Measurements from ENCODE around the gene UGT2B15.
"Not testable (repeated sequence)": the region's sequence is repeated elsewhere in the genome, so short reads cannot be mapped to it uniquely, and the experiment has no call there.

DNA sequence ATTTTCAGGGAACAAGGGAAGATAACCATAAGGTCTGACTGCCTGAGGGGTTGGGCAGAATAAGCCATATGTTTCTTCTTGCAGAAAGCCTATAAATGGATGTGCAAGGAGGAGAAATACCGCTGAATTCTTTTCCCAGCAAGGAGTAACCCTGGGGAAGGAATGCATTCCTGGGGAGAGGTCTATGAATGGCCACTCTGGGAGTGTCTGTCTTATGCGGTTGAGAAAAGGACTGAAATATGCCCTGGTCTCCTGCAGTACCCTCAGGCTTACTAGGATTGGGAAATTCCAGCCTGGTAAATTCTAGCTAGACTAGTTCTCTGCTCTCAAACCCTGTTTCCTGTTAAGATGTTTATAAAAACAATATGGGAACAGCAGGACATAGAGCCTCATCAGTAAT is 32.7 kb upstream of the UGT2B15 start:
- TF ChIP-seq, protein P1, sequence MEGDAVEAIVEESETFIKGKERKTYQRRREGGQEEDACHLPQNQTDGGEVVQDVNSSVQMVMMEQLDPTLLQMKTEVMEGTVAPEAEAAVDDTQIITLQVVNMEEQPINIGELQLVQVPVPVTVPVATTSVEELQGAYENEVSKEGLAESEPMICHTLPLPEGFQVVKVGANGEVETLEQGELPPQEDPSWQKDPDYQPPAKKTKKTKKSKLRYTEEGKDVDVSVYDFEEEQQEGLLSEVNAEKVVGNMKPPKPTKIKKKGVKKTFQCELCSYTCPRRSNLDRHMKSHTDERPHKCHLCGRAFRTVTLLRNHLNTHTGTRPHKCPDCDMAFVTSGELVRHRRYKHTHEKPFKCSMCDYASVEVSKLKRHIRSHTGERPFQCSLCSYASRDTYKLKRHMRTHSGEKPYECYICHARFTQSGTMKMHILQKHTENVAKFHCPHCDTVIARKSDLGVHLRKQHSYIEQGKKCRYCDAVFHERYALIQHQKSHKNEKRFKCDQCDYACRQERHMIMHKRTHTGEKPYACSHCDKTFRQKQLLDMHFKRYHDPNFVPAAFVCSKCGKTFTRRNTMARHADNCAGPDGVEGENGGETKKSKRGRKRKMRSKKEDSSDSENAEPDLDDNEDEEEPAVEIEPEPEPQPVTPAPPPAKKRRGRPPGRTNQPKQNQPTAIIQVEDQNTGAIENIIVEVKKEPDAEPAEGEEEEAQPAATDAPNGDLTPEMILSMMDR (IDR thresholded peaks at IDR 0.05): not testable (repeated sequence)
- TF ChIP-seq POLR2AphosphoS5 (IDR thresholded peaks at IDR 0.05): not testable (repeated sequence)
